DMS79 treated with DMSO at 0.1 percent for 48 hours (cell line): ENCODE measurements around the gene AMN.
A peak's percentile ranks its signal among the peaks of the same experiment; 100 is the strongest.

Experiments used
- DNase-seq: peaks from one replicate; lab custom pipeline; 2025; lab: John Stamatoyannopoulos, UW

AMN gene

GRCh38 chr14:102966681-102967505, 44.4 kb downstream of the AMN start:
- DNase-seq = no peak

- no peak for DNase-seq
These were observed 45.0 kb downstream of the AMN start for GRCh38 chr14:102967506-102967795.

GRCh38 chr14:102968306-102968705, 45.8 kb downstream of the AMN start:
- DNase-seq = no peak

- no peak for DNase-seq
These were observed 46.8 kb downstream of the AMN start for GRCh38 chr14:102969060-102969791.

GRCh38 chr14:102969901-102970300, 47.4 kb downstream of the AMN start:
- no peak for DNase-seq

GRCh38 chr14:102970496-102970895, 48.0 kb downstream of the AMN start:
- DNase-seq = no peak

GRCh38 chr14:102971314-102971713, 48.9 kb downstream of the AMN start:
- DNase-seq = peak; percentile 82

- DNase-seq = no peak
These were observed 49.6 kb downstream of the AMN start for GRCh38 chr14:102971836-102972606.

- DNase-seq = no peak
These were observed 51.3 kb downstream of the AMN start for GRCh38 chr14:102973706-102974285.

- no peak for DNase-seq
These were observed 53.2 kb downstream of the AMN start for GRCh38 chr14:102975662-102976061.

GRCh38 chr14:102977475-102977874, 55.0 kb downstream of the AMN start:
- DNase-seq = no peak

- no peak for DNase-seq
These were observed 56.9 kb downstream of the AMN start for GRCh38 chr14:102979406-102979805.

GRCh38 chr14:102980409-102980810, 57.9 kb downstream of the AMN start:
- DNase-seq = no peak
